Keratinocyte (primary cell): Measurements from ENCODE around the gene DCLK1.

Experiments
- CTCF ChIP-seq, 3 experiments: IDR thresholded peaks in 1 of 3; conservative IDR thresholded peaks in 1 of 3; optimal IDR thresholded peaks in 1 of 3; 2 replicates in 2 of 3; 3 replicates in 1 of 3; pipeline versions ENCODE3 to v1.5.1; 2011; ENCODE audit warnings: low read length in 3 of 3, mild to moderate bottlenecking in 3 of 3, moderate library complexity in 2 of 3, control low read depth in 1 of 3, inconsistent platforms in 1 of 3; ENCODE audit not compliant: insufficient read depth in 2 of 3; ENCODE audit errors: extremely low read depth in 1 of 3
- EZH2 ChIP-seq: IDR thresholded peaks from one replicate; pipeline ENCODE4 v1.6.1; 2012; ENCODE audit warnings: inconsistent platforms, mild to moderate bottlenecking, low read length, moderate library complexity

- TF ChIP-seq CTCF (optimal IDR thresholded peaks at IDR 0.05 in 1 of 3, IDR thresholded peaks at IDR 0.05 in 1 of 3, conservative IDR thresholded peaks at IDR 0.05 in 1 of 3; ENCODE audit: extremely low read depth in 1 of 3, insufficient read depth in 2 of 3, low read length in 3 of 3) = no peak
- TF ChIP-seq EZH2 = no peak
Measured at GRCh38 chr13:35824395-35824794, 306.8 kb downstream of the DCLK1 start.
